BLaER1 treated with 17β-estradiol and CSF1 and Interleukin-3, amounts not matched to agents 10 nM and 100 nM (cell line): ENCODE measurements around the gene ZNF445.
"Not testable (repeated sequence)": the region's sequence is repeated elsewhere in the genome, so short reads cannot be mapped to it uniquely, and the experiment has no call there.

Source experiments
- H3K27ac ChIP-seq, 11 experiments: shearing (Covaris generic); formaldehyde crosslinking; 2 replicates each; pipeline ENCODE4 v1.8.1; 2022
- H3K27me3 ChIP-seq, 11 experiments: shearing (Covaris generic); formaldehyde crosslinking; 2 replicates each; pipeline ENCODE4 v1.8.1; 2022
- H3K36me3 ChIP-seq, 11 experiments: shearing (Covaris generic); formaldehyde crosslinking; 2 replicates each; pipeline ENCODE4 v1.8.1; 2022
- H3K4me1 ChIP-seq, 10 experiments: shearing (Covaris generic); formaldehyde crosslinking; 2 replicates each; pipeline ENCODE4 v1.8.1; 2022
- H3K4me2 ChIP-seq, 11 experiments: shearing (Covaris generic); formaldehyde crosslinking; 2 replicates each; pipeline ENCODE4 v1.8.1; 2022
- H3K4me3 ChIP-seq, 10 experiments: shearing (Covaris generic); formaldehyde crosslinking; 2 replicates each; pipeline ENCODE4 v1.8.1; 2022
- H3K9ac ChIP-seq, 11 experiments: shearing (Covaris generic); formaldehyde crosslinking; 2 replicates each; pipeline ENCODE4 v1.8.1; 2022
- H3K9me3 ChIP-seq, 11 experiments: shearing (Covaris generic); formaldehyde crosslinking; replicated peaks in 1 of 11; 2 replicates each; pipeline ENCODE4 v1.8.1; 2022
- H4K20me1 ChIP-seq, 11 experiments: shearing (Covaris generic); formaldehyde crosslinking; 2 replicates each; pipeline ENCODE4 v1.8.1; 2022
- Cebpa-rat ChIP-seq, 11 experiments: shearing (Covaris generic); IDR thresholded peaks; 2 replicates each; pipeline ENCODE4 v1.8.1; 2022

Gene ZNF445

GRCh38 chr3:44409640-44410410, 67.6 kb downstream of the ZNF445 start:
- no peak overlapping the region for H3K4me3 ChIP-seq
- no peaks in the 10 kb centered on the region for H3K27me3 ChIP-seq
- H3K9me3 ChIP-seq, result peaks cover 0 to 6% (median 0%) of the 10 kb centered on the region in 11 experiments; a peak in 1 of 22 replicates
- no peak for TF ChIP-seq Cebpa-rat (IDR thresholded peaks at IDR 0.05)
- H3K4me2 ChIP-seq, result no peak overlapping the region
- H3K27ac ChIP-seq, result no peak overlapping the region
- peaks cover 0 to 12% (median 0%) of the 10 kb centered on the region in 11 experiments; a peak in 1 of 22 replicates for H4K20me1 ChIP-seq
- H3K9ac ChIP-seq, result no peak overlapping the region
- H3K4me1 ChIP-seq, result peaks cover 0 to 10% (median 8%) of the 10 kb centered on the region in 10 experiments; a peak in 10 of 20 replicates
- H3K36me3 ChIP-seq, result peaks cover 0 to 50% (median 16%) of the 10 kb centered on the region in 11 experiments; a peak in 14 of 22 replicates

DNA sequence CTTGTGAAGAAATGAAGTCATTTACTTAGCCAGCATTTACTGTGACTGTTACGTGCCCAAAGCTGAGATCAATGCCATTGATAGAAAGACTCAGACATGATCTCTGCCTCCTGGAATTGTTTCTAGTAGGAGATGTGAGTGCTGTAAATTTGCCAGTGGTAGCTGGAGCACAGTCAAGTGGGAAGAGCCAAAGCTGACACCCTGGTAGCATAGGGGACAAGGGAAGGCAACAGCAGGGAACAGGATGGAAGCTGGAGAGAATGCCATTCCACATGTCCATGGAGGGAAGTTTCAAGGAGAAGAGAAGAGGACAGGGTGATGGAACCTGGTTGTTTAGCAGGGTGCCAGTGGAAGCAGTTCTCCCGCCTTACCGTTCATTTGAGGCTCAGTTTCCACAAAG, 74.9 kb downstream of the ZNF445 start:
- Histone ChIP-seq H3K36me3 (peaks cover 15 to 89% (median 37%) of the 10 kb centered on the region in 11 experiments; a peak in 20 of 22 replicates), H3K9ac (no peak overlapping the region), H3K4me2 (no peak overlapping the region), H3K4me1 (no peaks in the 10 kb centered on the region), H4K20me1 (no peaks in the 10 kb centered on the region), H3K27ac (no peak overlapping the region), H3K4me3 (no peak overlapping the region), H3K9me3 (no peaks in the 10 kb centered on the region), H3K27me3 (no peaks in the 10 kb centered on the region)
- TF ChIP-seq Cebpa-rat (IDR thresholded peaks at IDR 0.05), result no peak

DNA sequence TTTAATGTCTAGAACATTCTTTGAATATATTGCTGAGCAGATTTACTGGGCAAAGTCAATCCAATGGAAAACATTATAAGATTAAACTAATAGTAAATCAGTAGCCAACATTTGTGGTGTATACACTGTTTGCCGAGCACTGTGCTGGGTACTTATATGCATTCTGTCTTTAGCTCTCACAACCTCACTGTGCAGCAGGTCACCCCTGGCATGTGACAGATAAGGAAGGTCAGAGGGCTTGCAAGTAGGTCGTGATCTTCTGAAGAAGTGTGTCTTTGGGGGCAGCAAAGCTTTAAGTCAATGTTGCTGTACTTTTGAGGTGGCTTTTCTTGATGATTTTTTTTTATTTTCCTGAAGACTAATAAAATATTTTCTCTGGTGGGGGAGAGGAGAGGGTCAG, 76.7 kb downstream of the ZNF445 start:
- Histone ChIP-seq H3K9ac (no peak overlapping the region), H3K27ac (no peak overlapping the region), H3K36me3 (peaks cover 20 to 92% (median 38%) of the 10 kb centered on the region in 11 experiments; a peak in 19 of 22 replicates), H3K4me3 (no peak overlapping the region), H3K27me3 (no peaks in the 10 kb centered on the region), H3K9me3 (no peaks in the 10 kb centered on the region), H3K4me1 (no peaks in the 10 kb centered on the region), H3K4me2 (no peak overlapping the region), H4K20me1 (no peaks in the 10 kb centered on the region)
- no peak for TF ChIP-seq Cebpa-rat (IDR thresholded peaks at IDR 0.05)

DNA sequence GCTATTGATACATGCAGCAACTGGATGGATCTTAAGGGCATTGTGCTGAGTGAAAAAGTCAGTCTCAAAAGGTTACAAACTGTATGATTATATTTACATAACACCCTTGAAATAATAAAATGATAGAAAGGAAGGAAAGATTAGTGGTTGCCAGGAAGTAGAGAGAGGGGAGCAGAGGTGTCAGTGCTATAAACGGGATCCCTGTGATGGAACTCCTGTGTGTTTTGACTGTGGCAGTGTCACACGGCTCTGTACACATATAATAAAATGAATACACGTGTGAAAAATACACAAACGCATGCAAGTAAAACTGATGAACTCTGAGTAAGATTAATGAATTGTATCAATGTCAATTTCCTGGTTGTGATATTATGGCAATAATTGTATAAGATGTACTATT, 78.6 kb downstream of the ZNF445 start:
- no peak for TF ChIP-seq Cebpa-rat (IDR thresholded peaks at IDR 0.05)
- no peaks in the 10 kb centered on the region for H3K27me3 ChIP-seq
- no peak overlapping the region for H3K27ac ChIP-seq
- H3K4me1 ChIP-seq, result no peaks in the 10 kb centered on the region
- no peaks in the 10 kb centered on the region for H4K20me1 ChIP-seq
- no peaks in the 10 kb centered on the region for H3K9me3 ChIP-seq
- no peak overlapping the region for H3K4me3 ChIP-seq
- H3K9ac ChIP-seq, result no peak overlapping the region
- peaks cover 21 to 81% (median 40%) of the 10 kb centered on the region in 11 experiments; a peak in 20 of 22 replicates for H3K36me3 ChIP-seq
- no peak overlapping the region for H3K4me2 ChIP-seq

DNA sequence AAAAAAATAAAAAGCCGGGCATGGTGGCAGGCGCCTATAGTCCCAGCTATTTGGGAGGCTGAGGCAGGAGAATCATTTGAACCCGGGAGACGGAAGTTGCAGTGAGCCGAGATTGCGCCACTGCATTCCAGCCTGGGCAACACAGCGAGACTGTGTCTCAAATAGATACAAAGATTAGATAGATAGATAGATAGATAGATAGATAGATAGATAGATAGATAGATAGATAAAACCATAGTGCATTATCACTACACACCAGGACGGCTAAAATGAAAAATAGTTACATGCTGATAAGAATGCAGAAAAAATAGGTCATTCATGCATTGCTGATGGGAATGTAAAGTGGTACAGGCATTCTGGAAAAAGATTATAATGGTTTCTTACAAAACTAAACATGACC, 79.2 kb downstream of the ZNF445 start:
- H3K27ac ChIP-seq, H3K4me3 ChIP-seq, H3K9me3 ChIP-seq, H3K27me3 ChIP-seq, H3K4me1 ChIP-seq, H3K4me2 ChIP-seq, H3K9ac ChIP-seq, H4K20me1 ChIP-seq: not testable (repeated sequence)
- H3K36me3 ChIP-seq, result peaks cover 18 to 76% (median 40%) of the 10 kb centered on the region in 11 experiments; a peak in 19 of 22 replicates

DNA sequence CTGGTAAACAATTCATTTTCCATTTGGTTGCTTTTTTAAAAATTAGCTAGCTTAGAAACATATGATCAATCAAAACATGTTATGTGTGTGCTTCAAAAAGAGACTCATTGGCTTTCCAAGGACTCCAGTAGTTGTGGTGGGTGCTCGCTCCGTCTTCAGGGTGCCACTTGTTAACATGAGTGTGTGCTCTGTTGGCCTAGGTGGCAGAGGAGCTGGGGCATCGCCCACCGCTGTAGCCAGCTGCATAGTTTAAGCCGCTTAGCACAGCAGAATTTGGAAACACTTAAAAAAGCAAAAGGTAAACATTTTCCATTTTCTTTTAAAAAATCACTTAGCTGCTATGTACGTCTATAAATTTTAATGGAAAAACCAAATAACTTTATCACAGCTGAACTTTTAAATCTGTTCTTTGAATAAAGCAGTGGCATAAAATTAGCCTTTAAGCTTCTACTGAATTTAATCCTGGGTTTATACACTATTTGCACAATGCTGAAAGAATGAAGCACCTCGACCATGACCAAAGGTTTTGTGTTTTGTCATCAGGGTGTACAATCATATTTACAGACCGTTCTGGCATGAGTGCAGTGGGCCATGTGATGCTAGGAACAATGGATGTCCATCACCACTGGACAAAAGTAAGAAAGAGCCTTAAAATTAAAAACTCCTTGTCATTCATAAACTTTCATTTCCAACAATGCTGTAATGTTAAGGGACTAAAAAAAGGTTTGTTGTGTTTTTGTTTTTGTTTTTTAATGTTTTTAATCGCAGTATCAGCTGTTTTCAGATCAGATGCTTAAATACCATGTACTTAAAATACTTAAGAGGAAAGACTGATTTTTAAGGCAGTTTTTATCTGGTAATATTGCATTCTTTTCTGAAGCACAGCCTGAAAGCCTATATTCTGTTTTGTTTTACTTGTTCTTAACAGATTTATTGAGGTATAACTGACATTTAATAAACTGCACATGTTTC, 81.0 kb downstream of the ZNF445 start:
- Histone ChIP-seq H3K9ac (no peak overlapping the region), H3K36me3 (peaks cover 16 to 74% (median 34%) of the 10 kb centered on the region in 11 experiments; a peak in 19 of 22 replicates), H4K20me1 (no peaks in the 10 kb centered on the region), H3K27me3 (no peaks in the 10 kb centered on the region), H3K4me3 (no peak overlapping the region), H3K9me3 (peaks cover 0 to 10% (median 0%) of the 10 kb centered on the region in 11 experiments; a peak in 2 of 22 replicates), H3K4me1 (no peaks in the 10 kb centered on the region), H3K27ac (no peak overlapping the region), H3K4me2 (no peak overlapping the region)
- no peak for TF ChIP-seq Cebpa-rat (IDR thresholded peaks at IDR 0.05)

DNA sequence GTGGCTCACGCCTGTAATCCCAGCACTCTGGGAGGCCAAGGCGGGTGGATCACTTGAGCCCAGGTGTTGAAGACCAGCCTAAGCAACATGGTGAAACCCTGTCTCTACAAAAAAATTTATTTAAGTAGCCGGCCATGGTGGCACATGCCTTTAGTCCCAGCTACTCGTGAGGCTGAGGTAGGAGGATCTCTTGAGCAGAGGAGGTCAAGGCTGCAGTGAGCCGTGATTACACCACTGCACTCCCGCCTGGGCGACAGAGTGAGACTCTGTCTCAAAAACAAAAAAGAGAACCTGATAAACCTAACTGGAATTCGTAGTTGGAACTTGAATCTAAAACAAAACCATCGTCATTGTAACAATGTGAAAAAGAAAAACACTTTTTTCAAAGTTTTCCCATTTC, 81.8 kb downstream of the ZNF445 start:
- Histone ChIP-seq H3K4me3 (no peak overlapping the region), H3K9me3 (peaks cover 0 to 11% (median 0%) of the 10 kb centered on the region in 11 experiments; a peak in 2 of 22 replicates), H3K4me2 (no peak overlapping the region), H3K27me3 (no peaks in the 10 kb centered on the region), H3K4me1 (no peaks in the 10 kb centered on the region), H3K9ac (no peak overlapping the region), H4K20me1 (no peaks in the 10 kb centered on the region), H3K36me3 (peaks cover 11 to 67% (median 29%) of the 10 kb centered on the region in 11 experiments; a peak in 19 of 22 replicates), H3K27ac (no peak overlapping the region)
- TF ChIP-seq Cebpa-rat (IDR thresholded peaks at IDR 0.05), result no peak

DNA sequence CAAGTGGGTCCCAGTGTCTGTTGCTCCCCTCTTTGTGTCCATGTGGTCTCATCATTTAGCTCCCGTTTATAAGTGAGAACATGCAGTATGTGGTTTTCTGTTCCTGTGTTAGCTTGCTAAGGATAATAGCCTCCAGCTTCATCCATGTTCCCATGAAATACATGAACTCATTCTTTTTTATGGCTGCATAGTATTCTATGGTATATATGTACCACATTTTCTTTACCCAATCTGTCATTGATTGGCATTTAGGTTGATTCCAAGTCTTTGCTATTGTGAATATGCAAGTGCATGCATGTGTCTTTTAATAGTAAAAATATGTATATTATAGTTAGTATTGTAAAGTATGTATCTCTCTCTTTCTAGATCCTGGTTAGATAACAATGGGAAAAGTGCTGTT, 85.0 kb downstream of the ZNF445 start:
- H4K20me1 ChIP-seq, result no peaks in the 10 kb centered on the region
- no peak overlapping the region for H3K27ac ChIP-seq
- peaks cover 11 to 41% (median 26%) of the 10 kb centered on the region in 11 experiments; a peak in 21 of 22 replicates for H3K36me3 ChIP-seq
- TF ChIP-seq Cebpa-rat (IDR thresholded peaks at IDR 0.05), result no peak
- no peak overlapping the region for H3K9ac ChIP-seq
- H3K27me3 ChIP-seq, result no peaks in the 10 kb centered on the region
- H3K4me3 ChIP-seq, result no peak overlapping the region
- peaks cover 3 to 14% (median 8%) of the 10 kb centered on the region in 11 experiments for H3K9me3 ChIP-seq
- no peak overlapping the region for H3K4me2 ChIP-seq
- no peaks in the 10 kb centered on the region for H3K4me1 ChIP-seq

GRCh38 chr3:44387404-44387803, 90.1 kb downstream of the ZNF445 start:
- no peak for TF ChIP-seq Cebpa-rat (IDR thresholded peaks at IDR 0.05)
- Histone ChIP-seq H3K36me3 (peaks cover 19 to 40% (median 23%) of the 10 kb centered on the region in 11 experiments), H3K9ac (no peak overlapping the region), H4K20me1 (no peaks in the 10 kb centered on the region), H3K9me3 (peaks cover 25 to 53% (median 39%) of the 10 kb centered on the region in 11 experiments), H3K27ac (no peak overlapping the region), H3K27me3 (no peaks in the 10 kb centered on the region), H3K4me3 (peak overlapping the region in 3 of 10 experiments; percentile 3 to 31 (median 21); a peak in 4 of 20 replicates), H3K4me2 (no peak overlapping the region), H3K4me1 (no peaks in the 10 kb centered on the region)
